Nephron progenitor cell (in vitro differentiated cells): ENCODE results near the gene UCP2.

Source experiments
- DNase-seq: peaks from one replicate; pipeline ENCODE4 v3.0.0; 2021
- H3K27ac Mint-ChIP-seq: 2 replicates; pipeline ENCODE4 v1.8.0; 2021; ENCODE audit warnings: mild to moderate bottlenecking, moderate library complexity, mixed read lengths
- H3K27me3 Mint-ChIP-seq: 2 replicates; pipeline ENCODE4 v1.8.0; 2021; ENCODE audit warnings: mild to moderate bottlenecking, low read depth, mixed read lengths; ENCODE audit not compliant: poor library complexity
- H3K36me3 Mint-ChIP-seq: 2 replicates; pipeline ENCODE4 v1.8.0; 2021; ENCODE audit warnings: low read depth, mixed read lengths
- H3K4me1 Mint-ChIP-seq: 2 replicates; pipeline ENCODE4 v1.8.0; 2021; ENCODE audit warnings: mixed read lengths
- H3K4me3 Mint-ChIP-seq: 2 replicates; pipeline ENCODE4 v1.8.0; 2021; ENCODE audit warnings: mild to moderate bottlenecking, moderate library complexity, mixed read lengths
- H3K9me3 Mint-ChIP-seq: 2 replicates; pipeline ENCODE4 v1.8.0; 2021; ENCODE audit warnings: mild to moderate bottlenecking, moderate library complexity, mixed read lengths
- CTCF ChIP-seq: fragments of 200-600 bp; sonication (generic); IDR thresholded peaks from 2 replicates; pipeline ENCODE4 v1.5.0; 2021; ENCODE audit warnings: antibody characterized with exemption

UCP2 gene

GRCh38 chr11:74022546-74022945, 39.9 kb upstream of the UCP2 start:
- Mint-ChIP-seq H3K9me3 (no peaks in the 10 kb centered on the region), H3K4me3 (no peak overlapping the region), H3K36me3 (peaks cover 23% of the 10 kb centered on the region), H3K27ac (no peak overlapping the region), H3K4me1 (peaks cover 8% of the 10 kb centered on the region), H3K27me3 (no peaks in the 10 kb centered on the region)
- no peak for TF ChIP-seq CTCF
- DNase-seq = no peak

DNA sequence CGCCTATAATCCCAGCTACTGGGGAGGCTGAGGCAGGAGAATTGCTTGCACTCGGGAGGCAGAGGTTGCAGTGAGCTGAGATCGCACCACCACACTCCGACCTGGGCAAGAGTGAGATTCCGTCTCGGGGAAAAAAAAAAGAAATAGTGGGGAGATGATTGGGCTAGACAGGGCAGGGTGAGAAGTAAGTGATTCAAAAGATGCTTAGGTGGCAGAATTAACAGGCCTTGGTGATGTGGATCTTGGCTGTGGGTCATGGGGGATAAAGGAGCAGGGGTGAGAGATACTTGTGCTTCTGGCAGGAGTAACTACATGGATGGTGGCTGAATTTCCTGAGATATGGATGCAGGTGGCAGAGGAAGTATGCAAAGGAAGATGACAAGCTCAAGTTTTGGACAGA, 39.4 kb upstream of the UCP2 start:
- no peak overlapping the region for H3K4me3 Mint-ChIP-seq
- H3K36me3 Mint-ChIP-seq = peaks cover 28% of the 10 kb centered on the region
- H3K27ac Mint-ChIP-seq = no peak overlapping the region
- H3K4me1 Mint-ChIP-seq = peaks cover 8% of the 10 kb centered on the region
- no peaks in the 10 kb centered on the region for H3K9me3 Mint-ChIP-seq
- no peaks in the 10 kb centered on the region for H3K27me3 Mint-ChIP-seq
- TF ChIP-seq CTCF = no peak
- no peak for DNase-seq

GRCh38 chr11:74020539-74020938, 37.9 kb upstream of the UCP2 start:
- H3K36me3 Mint-ChIP-seq = peaks cover 32% of the 10 kb centered on the region
- no peaks in the 10 kb centered on the region for H3K9me3 Mint-ChIP-seq
- H3K27ac Mint-ChIP-seq = no peak overlapping the region
- H3K4me3 Mint-ChIP-seq = no peak overlapping the region
- peaks cover 8% of the 10 kb centered on the region for H3K4me1 Mint-ChIP-seq
- H3K27me3 Mint-ChIP-seq = no peaks in the 10 kb centered on the region
- TF ChIP-seq CTCF = no peak
- DNase-seq = no peak

DNA sequence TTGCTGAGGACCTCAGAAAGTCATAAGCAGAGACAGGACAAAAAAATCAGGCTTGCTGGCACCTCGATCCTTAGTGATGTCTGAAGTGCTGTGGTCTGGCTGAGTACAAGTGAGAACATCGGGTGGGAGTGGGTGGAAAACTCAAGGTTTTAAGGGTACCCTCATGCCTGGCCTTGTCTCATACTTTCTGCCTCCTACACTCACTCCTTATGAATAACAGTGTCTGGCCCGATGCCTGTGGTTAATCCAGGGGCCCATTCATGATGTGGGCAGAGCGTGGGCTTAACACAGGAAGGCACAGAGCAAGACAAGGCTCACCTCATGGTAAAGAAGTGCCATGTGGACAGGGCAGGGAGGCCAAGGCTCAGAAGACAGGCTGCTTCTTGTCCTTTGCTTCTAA, 37.2 kb upstream of the UCP2 start:
- no peak for TF ChIP-seq CTCF
- H3K27me3 Mint-ChIP-seq = no peaks in the 10 kb centered on the region

GRCh38 chr11:74019104-74019738, 36.6 kb upstream of the UCP2 start:
- no peak for DNase-seq
- Mint-ChIP-seq H3K36me3 (peaks cover 31% of the 10 kb centered on the region), H3K9me3 (no peaks in the 10 kb centered on the region), H3K4me3 (no peak overlapping the region), H3K27ac (no peak overlapping the region), H3K4me1 (peaks cover 8% of the 10 kb centered on the region), H3K27me3 (no peaks in the 10 kb centered on the region)
- TF ChIP-seq CTCF = no peak

More for the DNA sequence above, 37.2 kb upstream of the UCP2 start:
- Mint-ChIP-seq H3K4me1 (peaks cover 8% of the 10 kb centered on the region), H3K9me3 (no peaks in the 10 kb centered on the region), H3K4me3 (no peak overlapping the region), H3K27ac (no peak overlapping the region), H3K36me3 (peaks cover 31% of the 10 kb centered on the region)
- DNase-seq = no peak

DNA sequence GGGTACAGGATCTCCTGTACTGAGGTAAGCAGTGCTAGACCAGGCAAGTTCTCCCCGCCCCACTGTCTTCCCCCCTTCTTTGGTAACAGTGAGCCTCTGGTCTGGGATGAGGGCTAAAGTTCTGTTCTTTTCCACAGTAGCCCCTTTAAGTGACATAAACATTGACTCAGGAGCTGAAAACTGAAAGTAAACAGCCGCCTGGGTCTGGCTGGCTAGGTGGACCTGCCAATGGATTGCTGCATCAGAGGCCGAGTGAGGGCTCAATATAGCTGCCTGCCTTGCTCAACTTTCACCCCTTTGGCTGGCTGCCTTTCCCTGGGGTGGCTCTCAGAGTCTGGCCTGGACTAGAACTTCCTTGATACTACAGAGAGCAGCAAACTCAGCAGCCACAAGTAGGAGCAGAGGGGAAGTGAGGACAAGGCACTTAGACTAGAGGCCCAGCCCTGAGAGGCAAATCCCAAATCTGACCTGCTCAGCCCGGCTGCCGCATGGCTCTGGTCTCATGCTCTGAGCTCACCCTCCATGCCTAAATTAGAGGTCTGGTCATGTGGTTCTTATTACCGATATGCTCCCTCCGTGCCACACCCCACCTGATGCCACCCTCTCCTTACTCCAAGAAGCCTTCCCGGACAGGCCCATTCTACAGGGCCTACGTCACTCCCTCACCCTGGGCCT, 35.8 kb upstream of the UCP2 start:
- no peak for DNase-seq
- H3K9me3 Mint-ChIP-seq = no peaks in the 10 kb centered on the region
- H3K27ac Mint-ChIP-seq = no peak overlapping the region
- no peak for TF ChIP-seq CTCF
- peaks cover 25% of the 10 kb centered on the region for H3K36me3 Mint-ChIP-seq
- H3K27me3 Mint-ChIP-seq = no peaks in the 10 kb centered on the region
- H3K4me3 Mint-ChIP-seq = no peak overlapping the region
- H3K4me1 Mint-ChIP-seq = peaks cover 4% of the 10 kb centered on the region
